NCI-H2171 treated with DMSO at 0.1 percent for 48 hours (cell line): ENCODE data around the gene KTN1.

Experiments used
- DNase-seq: peaks from one replicate; lab custom pipeline; 2025; lab: John Stamatoyannopoulos, UW

Gene KTN1

GRCh38 chr14:55715889-55716288 is 135.9 kb downstream of the KTN1 start:
- no peak for DNase-seq

GRCh38 chr14:55717621-55718020 is 137.6 kb downstream of the KTN1 start:
- peak; percentile 16 for DNase-seq

GRCh38 chr14:55718551-55718950 is 138.5 kb downstream of the KTN1 start:
- peak; percentile 41 for DNase-seq

GRCh38 chr14:55720796-55721195 is 140.8 kb downstream of the KTN1 start:
- no peak for DNase-seq

GRCh38 chr14:55721353-55721752 is 141.3 kb downstream of the KTN1 start:
- DNase-seq: no peak

- no peak for DNase-seq
Observed at GRCh38 chr14:55722054-55722453, 142.0 kb downstream of the KTN1 start.

GRCh38 chr14:55724736-55725135 is 144.7 kb downstream of the KTN1 start:
- DNase-seq: no peak

GRCh38 chr14:55730592-55731310 is 150.7 kb downstream of the KTN1 start:
- DNase-seq: no peak

- no peak for DNase-seq
Observed at GRCh38 chr14:55731311-55731872, 151.4 kb downstream of the KTN1 start.

- peak; percentile 42 for DNase-seq
Observed at GRCh38 chr14:55731881-55732498, 152.0 kb downstream of the KTN1 start.

- DNase-seq: no peak
Observed at GRCh38 chr14:55733599-55733998, 153.6 kb downstream of the KTN1 start.
